Keratinocyte (primary cell): ENCODE data around the gene RNF6. TPM values are rescaled to one million over a fixed set of nuclear protein-coding genes. Genes with fewer than 3 reads are reported as not detected.

Experiments used
- DNase-seq: peaks from one replicate; pipeline ENCODE4 v3.0.0-alpha.2; 2011; ENCODE audit warnings: low read depth, missing footprints, low spot score
- FAIRE-seq: peaks from 2 replicates; lab custom pipeline; 2011; peaks lifted over from hg19 to GRCh38; lab: Jason Lieb, UNC
- H2AFZ ChIP-seq: 2 replicates; pipeline ENCODE4 v1.6.0; 2012; ENCODE audit warnings: low read length, control low read depth, inconsistent platforms; ENCODE audit not compliant: control insufficient read depth
- H3K27ac ChIP-seq: 2 replicates; pipeline ENCODE4 v1.5.1; 2011; ENCODE audit warnings: low read length; ENCODE audit not compliant: control insufficient read depth, insufficient read depth
- H3K27me3 ChIP-seq: 3 replicates; pipeline ENCODE4 v1.6.0; 2011; ENCODE audit warnings: low read length; ENCODE audit not compliant: control insufficient read depth, insufficient read depth; ENCODE audit errors: extremely low read depth
- H3K36me3 ChIP-seq, 2 experiments: 2 replicates in 1 of 2; 3 replicates in 1 of 2; pipeline ENCODE4 v1.5.1; 2011; ENCODE audit warnings: low read length in 2 of 2, mild to moderate bottlenecking in 1 of 2; ENCODE audit not compliant: control insufficient read depth in 2 of 2, insufficient read depth in 2 of 2; ENCODE audit errors: extremely low read depth in 1 of 2
- H3K4me1 ChIP-seq: 3 replicates; pipeline ENCODE4 v1.5.1; 2011; ENCODE audit warnings: low read length; ENCODE audit not compliant: control insufficient read depth, insufficient read depth; ENCODE audit errors: extremely low read depth
- H3K4me2 ChIP-seq: 3 replicates; pipeline ENCODE4 v1.6.0; 2011; ENCODE audit warnings: low read depth, low read length; ENCODE audit not compliant: control insufficient read depth, insufficient read depth; ENCODE audit errors: extremely low read depth
- H3K4me3 ChIP-seq, 3 experiments: fragments of 200-600 bp in 1 of 3; sonication (generic) in 1 of 3; 2 replicates in 2 of 3; 3 replicates in 1 of 3; pipeline ENCODE4 v1.5.1; 2011 to 2016; ENCODE audit warnings: low read length in 3 of 3, mild to moderate bottlenecking in 3 of 3, control low read depth in 2 of 3, inconsistent platforms in 1 of 3, low read depth in 1 of 3, mixed read lengths in 1 of 3, mixed run types in 1 of 3, moderate library complexity in 1 of 3; ENCODE audit not compliant: control insufficient read depth in 2 of 3, insufficient read depth in 2 of 3; ENCODE audit errors: extremely low read depth in 1 of 3
- H3K79me2 ChIP-seq: 2 replicates; pipeline ENCODE4 v1.6.0; 2012; ENCODE audit warnings: low read length; ENCODE audit not compliant: control insufficient read depth, insufficient read depth
- H3K9ac ChIP-seq: 3 replicates; pipeline ENCODE4 v1.6.0; 2011; ENCODE audit warnings: low read length; ENCODE audit not compliant: control insufficient read depth, insufficient read depth; ENCODE audit errors: extremely low read depth
- H3K9me1 ChIP-seq: 3 replicates; pipeline ENCODE4 v1.6.0; 2011; ENCODE audit warnings: low read length; ENCODE audit not compliant: control insufficient read depth, insufficient read depth; ENCODE audit errors: extremely low read depth
- H3K9me3 ChIP-seq: 2 replicates; pipeline ENCODE4 v1.5.1; 2012; ENCODE audit warnings: low read depth, low read length; ENCODE audit not compliant: control insufficient read depth
- H4K20me1 ChIP-seq: 3 replicates; pipeline ENCODE4 v1.6.0; 2011; ENCODE audit warnings: low read length; ENCODE audit not compliant: control insufficient read depth, insufficient read depth; ENCODE audit errors: extremely low read depth
- CTCF ChIP-seq, 3 experiments: IDR thresholded peaks in 1 of 3; conservative IDR thresholded peaks in 1 of 3; optimal IDR thresholded peaks in 1 of 3; 2 replicates in 2 of 3; 3 replicates in 1 of 3; pipeline versions ENCODE3 to v1.5.1; 2011; ENCODE audit warnings: low read length in 3 of 3, mild to moderate bottlenecking in 3 of 3, moderate library complexity in 2 of 3, control low read depth in 1 of 3, inconsistent platforms in 1 of 3; ENCODE audit not compliant: insufficient read depth in 2 of 3; ENCODE audit errors: extremely low read depth in 1 of 3
- EZH2 ChIP-seq: IDR thresholded peaks from one replicate; pipeline ENCODE4 v1.6.1; 2012; ENCODE audit warnings: inconsistent platforms, mild to moderate bottlenecking, low read length, moderate library complexity
- dilution Hi-C: fragments of 300-500 bp; cut with MboI; formaldehyde crosslinking; loops from one replicate; pipeline ENCODE4 v1.7.0; 2020; ENCODE audit warnings: low sequenced_read_pairs; ENCODE audit not compliant: extremely low pct_ligation_motif_present
- polyA plus RNA-seq, 5 experiments: library from polyadenylated mRNA; depleted of rRNA in 3 of 5; stranded (reverse) in 3 of 5; stranded (forward) in 1 of 5; unstranded in 1 of 5; fragments of >200 nt; gene quantifications; 1 replicate in 1 of 5; 2 replicates in 3 of 5; 3 replicates in 1 of 5; pipeline versions ENCODE4 v1.2.1 to v1.2.3, GENCODE V29; 2011 to 2012; ENCODE audit warnings: missing spikeins in 2 of 5, low read depth in 1 of 5, low replicate concordance in 1 of 5

RNF6 gene
- polyA plus RNA-seq, 1 donor (not counting 4 experiments of a cell fraction or from before 2014, with no cell fraction given) = 48.7 TPM

GRCh38 chr13:26255691-26256277, 33.7 kb upstream of the RNF6 start:
- peaks cover 5% of the 10 kb centered on the region for H4K20me1 ChIP-seq
- peak overlapping the region; percentile 84 for H3K9ac ChIP-seq
- peaks cover 15% of the 10 kb centered on the region for H3K4me1 ChIP-seq
- peak overlapping the region; percentile 74 to 92 (median 91) for H3K4me3 ChIP-seq
- no peak overlapping the region for H3K27ac ChIP-seq
- no peaks in the 10 kb centered on the region for H3K27me3 ChIP-seq
- H3K9me1 ChIP-seq = no peaks in the 10 kb centered on the region
- TF ChIP-seq EZH2 (no peak), CTCF (optimal IDR thresholded peaks at IDR 0.05 in 1 of 3, IDR thresholded peaks at IDR 0.05 in 1 of 3, conservative IDR thresholded peaks at IDR 0.05 in 1 of 3; ENCODE audit: extremely low read depth in 1 of 3, insufficient read depth in 2 of 3, low read length in 3 of 3) (peak in 1 of 3 experiments; percentile 18)
- no peak for FAIRE-seq
- peak overlapping the region; percentile 93 for H3K4me2 ChIP-seq
- dilution Hi-C loops = no loop called here
- H3K79me2 ChIP-seq = peaks cover 65% of the 10 kb centered on the region
- H2AFZ ChIP-seq = no peak overlapping the region
- no peak for DNase-seq
- no peaks in the 10 kb centered on the region for H3K36me3 ChIP-seq
- H3K9me3 ChIP-seq = no peaks in the 10 kb centered on the region

GRCh38 chr13:26255115-26255514, 33.0 kb upstream of the RNF6 start:
- peak overlapping the region; percentile 93 for H3K4me2 ChIP-seq
- H3K4me1 ChIP-seq = peaks cover 15% of the 10 kb centered on the region
- H3K36me3 ChIP-seq = no peaks in the 10 kb centered on the region
- H2AFZ ChIP-seq = peak overlapping the region; percentile 36
- DNase-seq (no peak), FAIRE-seq (no peak)
- dilution Hi-C loops = no loop called here
- peak overlapping the region; percentile 84 for H3K9ac ChIP-seq
- no peaks in the 10 kb centered on the region for H3K9me3 ChIP-seq
- peak overlapping the region; percentile 66 for H3K27ac ChIP-seq
- H3K9me1 ChIP-seq = no peaks in the 10 kb centered on the region
- H3K4me3 ChIP-seq = peak overlapping the region; percentile 74 to 92 (median 91)
- H3K79me2 ChIP-seq = peaks cover 58% of the 10 kb centered on the region
- H4K20me1 ChIP-seq = peaks cover 2% of the 10 kb centered on the region
- no peaks in the 10 kb centered on the region for H3K27me3 ChIP-seq
- TF ChIP-seq CTCF (optimal IDR thresholded peaks at IDR 0.05 in 1 of 3, IDR thresholded peaks at IDR 0.05 in 1 of 3, conservative IDR thresholded peaks at IDR 0.05 in 1 of 3; ENCODE audit: extremely low read depth in 1 of 3, insufficient read depth in 2 of 3, low read length in 3 of 3) (no peak), EZH2 (no peak)
